SU-DHL-6 (cell line): Measurements from ENCODE around the gene CRACR2A.

Experiments used
- H2AFZ ChIP-seq: fragments of 200-600 bp; sonication (generic); 2 replicates; pipeline ENCODE4 v1.6.1; 2014; ENCODE audit warnings: low read depth, mild to moderate bottlenecking, moderate library complexity, mixed read lengths, antibody characterized with exemption, low read length; ENCODE audit not compliant: severe bottlenecking
- H3F3A ChIP-seq: fragments of 200-600 bp; shearing (Covaris generic); 2 replicates; pipeline ENCODE4 v1.6.0; 2016; ENCODE audit warnings: antibody characterized with exemption, mild to moderate bottlenecking; ENCODE audit not compliant: insufficient read depth
- H3K27ac ChIP-seq: fragments of 200-600 bp; sonication (generic); 2 replicates; pipeline ENCODE4 v1.5.1; 2016; ENCODE audit warnings: low read depth, mild to moderate bottlenecking, low read length, moderate library complexity, mixed read lengths
- H3K27me3 ChIP-seq: fragments of 200-600 bp; sonication (generic), shearing (Covaris generic); 2 replicates; pipeline ENCODE4 v1.6.0; 2014; ENCODE audit warnings: mild to moderate bottlenecking, low read length
- H3K36me3 ChIP-seq: fragments of 200-600 bp; sonication (generic); 2 replicates; pipeline ENCODE4 v1.6.1; 2014; ENCODE audit warnings: mild to moderate bottlenecking, low read length, mixed read lengths
- H3K4me2 ChIP-seq: fragments of 300-600, 200-600 bp; shearing (Covaris generic), sonication (generic); 2 replicates; pipeline ENCODE4 v1.6.0; 2014; ENCODE audit warnings: low read length, low read depth, mild to moderate bottlenecking; ENCODE audit not compliant: poor library complexity, severe bottlenecking
- H3K4me3 ChIP-seq: fragments of 200-600 bp; sonication (generic); 2 replicates; pipeline ENCODE4 v1.5.1; 2014; ENCODE audit warnings: antibody characterized with exemption, low read length, mild to moderate bottlenecking, mixed read lengths; ENCODE audit not compliant: insufficient read depth, poor library complexity, severe bottlenecking
- H3K79me2 ChIP-seq: fragments of 200-600 bp; sonication (generic); 2 replicates; pipeline ENCODE4 v1.6.1; 2014; ENCODE audit warnings: mild to moderate bottlenecking, low read length, moderate library complexity; ENCODE audit not compliant: insufficient read depth
- H3K9ac ChIP-seq: fragments of 200-600 bp; sonication (generic); 2 replicates; pipeline ENCODE4 v1.7.0; 2014; ENCODE audit warnings: mild to moderate bottlenecking, low read length
- H3K9me2 ChIP-seq: fragments of 200-600 bp; sonication (generic); replicated peaks from 2 replicates; pipeline ENCODE4 v1.6.1; 2014; ENCODE audit warnings: low read length; ENCODE audit not compliant: insufficient read depth
- H3K9me3 ChIP-seq: fragments of 200-600 bp; sonication (generic); 2 replicates; pipeline ENCODE4 v1.6.1; 2014; ENCODE audit warnings: low read length, mixed read lengths; ENCODE audit not compliant: insufficient read depth
- H4K20me1 ChIP-seq: fragments of 200-600 bp; sonication (generic); 2 replicates; pipeline ENCODE4 v1.6.1; 2014; ENCODE audit warnings: low read depth, mild to moderate bottlenecking, antibody characterized with exemption, low read length, moderate library complexity, mixed read lengths
- CTCF ChIP-seq: fragments of 200-600 bp; sonication (generic); IDR thresholded peaks from one replicate; pipeline ENCODE4 v1.5.1; 2017; ENCODE audit warnings: antibody characterized with exemption, mild to moderate bottlenecking, low read length, moderate library complexity; ENCODE audit not compliant: insufficient read depth, poor library complexity, severe bottlenecking
- EZH2phosphoT487 ChIP-seq: fragments of 200-600 bp; sonication (generic), shearing (Covaris generic); conservative IDR thresholded peaks from 2 replicates; pipeline ENCODE4 v1.6.1; 2018; ENCODE audit warnings: mild to moderate bottlenecking, antibody characterized with exemption, low read length, moderate library complexity, mixed read lengths

CRACR2A gene

DNA sequence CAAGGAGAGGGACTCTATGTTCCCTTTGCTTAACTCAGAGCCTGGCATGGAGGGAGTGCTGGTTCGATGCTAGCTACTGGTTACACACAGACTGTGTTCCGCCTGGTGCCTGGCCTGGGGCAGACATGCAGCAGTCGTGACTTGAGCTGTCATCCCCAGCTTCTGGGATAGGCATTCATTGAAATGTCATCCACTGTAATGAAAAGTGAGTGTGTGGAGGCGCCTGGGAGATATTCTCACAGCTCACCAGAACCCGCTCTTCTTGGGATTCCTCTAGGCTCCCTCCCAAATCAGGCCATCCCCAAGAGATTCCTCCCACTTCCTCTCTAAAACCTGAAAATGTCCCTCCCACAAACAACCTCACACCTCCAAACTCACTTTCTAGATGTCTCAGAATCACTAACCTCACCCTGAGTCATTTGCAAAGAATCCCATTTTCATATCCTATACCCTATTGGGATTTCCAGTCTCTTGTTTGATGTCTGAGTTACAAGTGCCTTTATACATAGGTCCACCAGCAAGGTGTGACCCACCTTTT is 82.8 kb downstream of the CRACR2A start:
- H3K36me3 ChIP-seq, result no peaks in the 10 kb centered on the region
- no peak overlapping the region for H2AFZ ChIP-seq
- no peaks in the 10 kb centered on the region for H4K20me1 ChIP-seq
- H3K79me2 ChIP-seq, result no peaks in the 10 kb centered on the region
- no peak for TF ChIP-seq EZH2phosphoT487
- H3F3A ChIP-seq, result no peaks in the 10 kb centered on the region
- no peak overlapping the region for H3K27ac ChIP-seq
- H3K27me3 ChIP-seq, result no peaks in the 10 kb centered on the region
- no peaks in the 10 kb centered on the region for H3K9me2 ChIP-seq
- no peak overlapping the region for H3K9ac ChIP-seq
- H3K4me2 ChIP-seq, result no peak overlapping the region
- H3K4me3 ChIP-seq, result no peak overlapping the region
- H3K9me3 ChIP-seq, result no peaks in the 10 kb centered on the region

DNA sequence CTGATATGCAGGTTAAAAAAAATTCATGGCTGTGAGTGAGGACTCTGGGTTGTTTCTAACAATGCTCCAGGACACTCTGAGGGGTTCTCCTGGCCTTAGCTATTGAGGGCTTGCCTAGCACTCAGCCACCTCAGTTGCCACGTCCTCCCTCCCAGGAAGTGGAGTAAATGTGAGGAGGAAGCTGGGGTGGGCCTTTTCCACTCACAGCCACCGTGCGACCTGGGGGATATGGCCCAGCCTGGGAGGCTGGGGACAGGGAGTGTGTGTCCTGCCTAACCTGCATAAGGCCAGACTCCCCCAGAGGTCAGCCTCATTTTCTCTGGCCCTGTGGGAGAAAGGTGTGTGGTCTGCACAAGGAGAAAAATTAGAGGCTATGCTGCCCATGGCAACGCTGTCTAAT is 83.3 kb downstream of the CRACR2A start:
- Histone ChIP-seq H3K9me3 (no peaks in the 10 kb centered on the region), H3K4me3 (no peak overlapping the region), H4K20me1 (no peaks in the 10 kb centered on the region), H3K27me3 (no peaks in the 10 kb centered on the region), H3K36me3 (no peaks in the 10 kb centered on the region), H2AFZ (no peak overlapping the region), H3F3A (no peaks in the 10 kb centered on the region), H3K79me2 (no peaks in the 10 kb centered on the region), H3K27ac (no peak overlapping the region), H3K9ac (no peak overlapping the region), H3K9me2 (no peaks in the 10 kb centered on the region), H3K4me2 (no peak overlapping the region)
- TF ChIP-seq EZH2phosphoT487 (no peak), CTCF (no peak)

GRCh38 chr12:3668479-3669165 is 84.3 kb downstream of the CRACR2A start:
- Histone ChIP-seq H3F3A (no peaks in the 10 kb centered on the region), H3K79me2 (no peaks in the 10 kb centered on the region), H4K20me1 (no peaks in the 10 kb centered on the region), H3K27ac (no peak overlapping the region), H3K36me3 (no peaks in the 10 kb centered on the region), H3K9me3 (no peaks in the 10 kb centered on the region), H3K4me3 (no peak overlapping the region), H2AFZ (no peak overlapping the region), H3K4me2 (no peak overlapping the region), H3K9ac (no peak overlapping the region), H3K9me2 (no peaks in the 10 kb centered on the region), H3K27me3 (no peaks in the 10 kb centered on the region)
- TF ChIP-seq EZH2phosphoT487 (no peak), CTCF (no peak)

- no peaks in the 10 kb centered on the region for H3K79me2 ChIP-seq
- no peak overlapping the region for H3K9ac ChIP-seq
- H3K9me3 ChIP-seq, result no peaks in the 10 kb centered on the region
- TF ChIP-seq CTCF (no peak), EZH2phosphoT487 (no peak)
- no peak overlapping the region for H3K27ac ChIP-seq
- no peaks in the 10 kb centered on the region for H3F3A ChIP-seq
- no peak overlapping the region for H3K4me2 ChIP-seq
- H3K27me3 ChIP-seq, result no peaks in the 10 kb centered on the region
- no peak overlapping the region for H2AFZ ChIP-seq
- H3K4me3 ChIP-seq, result no peak overlapping the region
- H3K9me2 ChIP-seq, result no peaks in the 10 kb centered on the region
- H4K20me1 ChIP-seq, result no peaks in the 10 kb centered on the region
- H3K36me3 ChIP-seq, result no peaks in the 10 kb centered on the region
These were observed 85.4 kb downstream of the CRACR2A start for GRCh38 chr12:3667485-3667884.
